Measurements from ENCODE around the gene CTDP1.

Gene CTDP1

GRCh38 chr18:79679552-79680099, at the start of gene CTDP1:
CTDP1 (plus strand) TSS chr18:79679803; CDS start chr18:79679948, 145 bp downstream.
- peak; percentile 96 for DNase-seq (ENCODE audit: low read depth, low spot score)
- in situ Hi-C loops (cut with HindIII; ENCODE audit: low sequenced_read_pairs), result no loop called here
- peak within 1 kb of the TSS; percentile 84 for H3K4me3 ChIP-seq (ENCODE audit: low read depth, low read length)
- TF ChIP-seq CTCF (IDR thresholded peaks at IDR 0.05; ENCODE audit: low read depth, low read length), result no peak

GRCh38 chr18:79630281-79631095, 49.1 kb upstream of the CTDP1 start:
- DNase-seq (ENCODE audit: low read depth, low spot score), result no peak
- in situ Hi-C loops (cut with HindIII; ENCODE audit: low sequenced_read_pairs), result no loop called here
- no peak for TF ChIP-seq CTCF (IDR thresholded peaks at IDR 0.05; ENCODE audit: low read depth, low read length)
- no peak overlapping the region for H3K4me3 ChIP-seq (ENCODE audit: low read depth, low read length)

GRCh38 chr18:79631096-79631507, 48.5 kb upstream of the CTDP1 start:
- no peak for TF ChIP-seq CTCF (IDR thresholded peaks at IDR 0.05; ENCODE audit: low read depth, low read length)
- no peak for DNase-seq (ENCODE audit: low read depth, low spot score)
- H3K4me3 ChIP-seq (ENCODE audit: low read depth, low read length), result no peak overlapping the region
- in situ Hi-C loops (cut with HindIII; ENCODE audit: low sequenced_read_pairs), result no loop called here

- in situ Hi-C loops (cut with HindIII; ENCODE audit: low sequenced_read_pairs), result no loop called here
- DNase-seq (ENCODE audit: low read depth, low spot score), result no peak
- H3K4me3 ChIP-seq (ENCODE audit: low read depth, low read length), result no peak overlapping the region
- TF ChIP-seq CTCF (IDR thresholded peaks at IDR 0.05; ENCODE audit: low read depth, low read length), result no peak
Observed at GRCh38 chr18:79631761-79632446, 47.7 kb upstream of the CTDP1 start.

- TF ChIP-seq CTCF (IDR thresholded peaks at IDR 0.05; ENCODE audit: low read depth, low read length), result no peak
- no peak for DNase-seq (ENCODE audit: low read depth, low spot score)
- in situ Hi-C loops (cut with HindIII; ENCODE audit: low sequenced_read_pairs), result no loop called here
- no peak overlapping the region for H3K4me3 ChIP-seq (ENCODE audit: low read depth, low read length)
Observed at GRCh38 chr18:79632765-79633164, 46.8 kb upstream of the CTDP1 start.

GRCh38 chr18:79634186-79634585, 45.4 kb upstream of the CTDP1 start:
- TF ChIP-seq CTCF (IDR thresholded peaks at IDR 0.05; ENCODE audit: low read depth, low read length), result no peak
- in situ Hi-C loops (cut with HindIII; ENCODE audit: low sequenced_read_pairs), result no loop called here
- H3K4me3 ChIP-seq (ENCODE audit: low read depth, low read length), result no peak overlapping the region
- DNase-seq (ENCODE audit: low read depth, low spot score), result no peak

Data from astrocyte of the spinal cord (primary cell).